IMR-90 (cell line): ENCODE measurements around the gene IZUMO2. TPM values are rescaled to one million over a fixed set of nuclear protein-coding genes. Genes with fewer than 3 reads are reported as not detected.

Experiments
- ATAC-seq: fragments of 200-7000 bp; cut with Tn5 transposase; 2 replicates; pipeline ENCODE4 v1.9.1; 2020; ENCODE audit warnings: low read depth, mild to moderate bottlenecking, moderate library complexity
- BruUV-seq: library from RNA; stranded (reverse); fragments of 400-500 nt; replicated peaks from 2 replicates; lab custom pipeline; 2021; lab: Mats Ljungman, UMichigan
- CTCF ChIA-PET: fragments of 300-600 bp; formaldehyde crosslinking; extraction: SDS; loops from one replicate; lab custom pipeline; 2021; ENCODE audit warnings: antibody characterized with exemption; lab: Yijun Ruan, JAX
- POLR2A ChIA-PET: fragments of 300-600 bp; sonication (Branson Sonifier 250); formaldehyde crosslinking; loops from one replicate; lab custom pipeline; 2022; ENCODE audit warnings: antibody characterized with exemption; ENCODE audit not compliant: unreplicated experiment; lab: Charles Lee
- DNase-seq: peaks from one replicate; pipeline ENCODE4 v3.0.0; 2013
- H2AFZ ChIP-seq: replicated peaks from 2 replicates; pipeline ENCODE3; 2013; ENCODE audit warnings: low read length, mild to moderate bottlenecking; ENCODE audit not compliant: poor library complexity
- H2AK5ac ChIP-seq: 2 replicates; pipeline ENCODE4 v1.6.1; 2013; ENCODE audit warnings: low read depth, low read length, inconsistent platforms
- H2AK9ac ChIP-seq: replicated peaks from 2 replicates; pipeline ENCODE3; 2013; ENCODE audit warnings: mild to moderate bottlenecking, low read depth, low read length, moderate library complexity; ENCODE audit not compliant: poor library complexity
- H2BK120ac ChIP-seq: 2 replicates; pipeline ENCODE4 v1.6.1; 2013; ENCODE audit warnings: low read depth, low read length, inconsistent platforms
- H2BK15ac ChIP-seq: 3 replicates; pipeline ENCODE4 v1.6.1; 2013; ENCODE audit warnings: low read depth, low read length, inconsistent platforms
- H2BK20ac ChIP-seq: 2 replicates; pipeline ENCODE4 v1.6.1; 2013; ENCODE audit warnings: low read depth, mild to moderate bottlenecking, inconsistent platforms, low read length, moderate library complexity
- H2BK5ac ChIP-seq: 2 replicates; pipeline ENCODE4 v1.6.1; 2013; ENCODE audit warnings: mild to moderate bottlenecking, low read depth, low read length, inconsistent platforms; ENCODE audit not compliant: poor library complexity, severe bottlenecking
- H3K14ac ChIP-seq: replicated peaks from 2 replicates; pipeline ENCODE4 v1.6.1; 2013; ENCODE audit warnings: low read depth, low read length, inconsistent platforms
- H3K18ac ChIP-seq: 2 replicates; pipeline ENCODE4 v1.6.1; 2013; ENCODE audit warnings: low read depth, low read length, control low read depth
- H3K23ac ChIP-seq: 2 replicates; pipeline ENCODE4 v1.6.1; 2013; ENCODE audit warnings: low read depth, low read length, inconsistent platforms
- H3K27ac ChIP-seq: 2 replicates; pipeline ENCODE4 v1.5.1; 2013; ENCODE audit warnings: mild to moderate bottlenecking, control low read depth, low read length; ENCODE audit not compliant: insufficient read depth
- H3K27me3 ChIP-seq: 2 replicates; pipeline ENCODE4 v1.6.1; 2013; ENCODE audit warnings: low read length; ENCODE audit not compliant: control insufficient read depth, insufficient read depth
- H3K36me3 ChIP-seq: 2 replicates; pipeline ENCODE4 v1.6.1; 2013; ENCODE audit warnings: low read length, mixed read lengths; ENCODE audit not compliant: control insufficient read depth, insufficient read depth
- H3K4ac ChIP-seq: 2 replicates; pipeline ENCODE4 v1.6.1; 2013; ENCODE audit warnings: low read depth, low read length, inconsistent platforms
- H3K4me1 ChIP-seq: 2 replicates; pipeline ENCODE4 v1.6.1; 2013; ENCODE audit warnings: low read length, mixed read lengths; ENCODE audit not compliant: control insufficient read depth, insufficient read depth
- H3K4me2 ChIP-seq: 2 replicates; pipeline ENCODE4 v1.6.1; 2013; ENCODE audit warnings: low read depth, mild to moderate bottlenecking, control low read depth, low read length, moderate library complexity
- H3K4me3 ChIP-seq: 2 replicates; pipeline ENCODE4 v1.5.1; 2013; ENCODE audit warnings: low read depth, mild to moderate bottlenecking, control low read depth, low read length, moderate library complexity; ENCODE audit not compliant: insufficient read depth
- H3K56ac ChIP-seq: 2 replicates; pipeline ENCODE4 v1.6.1; 2013; ENCODE audit warnings: low read length, inconsistent platforms; ENCODE audit not compliant: insufficient read depth; ENCODE audit errors: extremely low read depth
- H3K79me1 ChIP-seq, 2 experiments: 2 replicates each; pipeline ENCODE4 v1.6.1; 2013; ENCODE audit warnings: low read length in 2 of 2, inconsistent platforms in 1 of 2, low read depth in 1 of 2
- H3K9ac ChIP-seq: 2 replicates; pipeline ENCODE4 v1.6.1; 2013; ENCODE audit warnings: low read depth, low read length, control low read depth
- H3K9me1 ChIP-seq: 2 replicates; pipeline ENCODE4 v1.6.1; 2013; ENCODE audit warnings: low read length, inconsistent platforms; ENCODE audit not compliant: insufficient read depth
- H3K9me3 ChIP-seq: 2 replicates; pipeline ENCODE4 v1.6.1; 2013; ENCODE audit warnings: low read length; ENCODE audit not compliant: control insufficient read depth, insufficient read depth
- H4K20me1 ChIP-seq: 2 replicates; pipeline ENCODE4 v1.6.1; 2013; ENCODE audit warnings: low read length, inconsistent platforms; ENCODE audit not compliant: insufficient read depth
- H4K5ac ChIP-seq: 2 replicates; pipeline ENCODE4 v1.6.1; 2013; ENCODE audit warnings: mild to moderate bottlenecking, low read depth, low read length, control low read depth
- H4K8ac ChIP-seq, 2 experiments: 2 replicates each; pipeline ENCODE4 v1.6.1; 2013; ENCODE audit warnings: low read depth in 2 of 2, low read length in 2 of 2, control low read depth in 1 of 2, inconsistent platforms in 1 of 2
- H4K91ac ChIP-seq: 2 replicates; pipeline ENCODE4 v1.6.1; 2013; ENCODE audit warnings: low read depth, low read length, inconsistent platforms; ENCODE audit not compliant: insufficient read depth
- BHLHE40 ChIP-seq: fragments of 150-350 bp; IDR thresholded peaks from 2 replicates; pipeline ENCODE4 v1.6.1; 2016; ENCODE audit warnings: mild to moderate bottlenecking, low read depth, low read length
- CHD1 ChIP-seq: IDR thresholded peaks from 2 replicates; pipeline ENCODE4 v1.6.1; 2012; ENCODE audit warnings: low read depth, low read length, improper control_type of control experiment
- MAFK ChIP-seq: IDR thresholded peaks from 2 replicates; pipeline ENCODE4 v1.6.1; 2012; ENCODE audit warnings: low read depth, low read length, improper control_type of control experiment
- MAZ ChIP-seq: IDR thresholded peaks from 2 replicates; pipeline ENCODE4 v1.6.1; 2012; ENCODE audit warnings: low read depth, mild to moderate bottlenecking, low read length, improper control_type of control experiment, moderate library complexity, borderline replicate concordance
- MXI1 ChIP-seq: IDR thresholded peaks from 2 replicates; pipeline ENCODE4 v1.6.1; 2012; ENCODE audit warnings: low read depth, mild to moderate bottlenecking, low read length, moderate library complexity, borderline replicate concordance
- SMC3 ChIP-seq: fragments of 150-350 bp; IDR thresholded peaks from 2 replicates; pipeline ENCODE4 v1.6.1; 2016; ENCODE audit warnings: low read depth, mild to moderate bottlenecking, antibody characterized with exemption, low read length, moderate library complexity
- WGBS, 2 experiments: methylation state at CpG; one replicate each; pipeline versions ENCODE4 v1.1.5 to v1.1.7; 2013; ENCODE audit warnings: missing lambda C conversion rate in 2 of 2; ENCODE audit not compliant: insufficient read length in 1 of 2; ENCODE audit errors: extremely low coverage in 2 of 2; 5-methylcytosine and 5-hydroxymethylcytosine counted together
- dilution Hi-C: fragments of 300-500 bp; cut with HindIII; formaldehyde crosslinking; loops from one replicate; pipeline ENCODE4 v1.14.3; 2018; ENCODE audit warnings: low sequenced_read_pairs; ENCODE audit not compliant: unreplicated experiment
- in situ Hi-C: fragments of 300-500 bp; cut with MboI; formaldehyde crosslinking; loops from 3 replicates; pipeline ENCODE4 v1.14.3; 2019; ENCODE audit warnings: low sequenced_read_pairs, inconsistent platforms, mixed read lengths
- intact Hi-C: fragments of 100-400 bp; cut with micrococcal nuclease; formaldehyde crosslinking; loops from 2 replicates; pipeline ENCODE4 v1.10.0; 2022
- polyA plus RNA-seq, 3 experiments: library from polyadenylated mRNA; depleted of rRNA; stranded (reverse); fragments of >200 nt; gene quantifications; 2 replicates each; pipeline ENCODE4 v1.2.3, GENCODE V29; 2012; ENCODE audit warnings: low replicate concordance in 1 of 3
- total RNA-seq: library from RNA; depleted of rRNA; stranded (reverse); fragments of >200 nt; gene quantifications from 2 replicates; pipeline ENCODE4 v1.2.3, GENCODE V29; 2012
- TF ChIP-seq, protein P1 (sequence below): fragments of 150-350 bp; IDR thresholded peaks from 2 replicates; pipeline ENCODE4 v1.6.1; 2017; ENCODE audit warnings: mild to moderate bottlenecking, antibody characterized with exemption, low read length, low read depth
- TF ChIP-seq, protein P2 (sequence below): conservative IDR thresholded peaks from 2 replicates; pipeline ENCODE4 v1.5.1; 2012; ENCODE audit warnings: mild to moderate bottlenecking, low read depth, low read length, improper control_type of control experiment

The IZUMO2 gene
- total and polyA plus RNA-seq, 2 of the 4 experiments (the other 2 are of a cell fraction), result not detected

DNA sequence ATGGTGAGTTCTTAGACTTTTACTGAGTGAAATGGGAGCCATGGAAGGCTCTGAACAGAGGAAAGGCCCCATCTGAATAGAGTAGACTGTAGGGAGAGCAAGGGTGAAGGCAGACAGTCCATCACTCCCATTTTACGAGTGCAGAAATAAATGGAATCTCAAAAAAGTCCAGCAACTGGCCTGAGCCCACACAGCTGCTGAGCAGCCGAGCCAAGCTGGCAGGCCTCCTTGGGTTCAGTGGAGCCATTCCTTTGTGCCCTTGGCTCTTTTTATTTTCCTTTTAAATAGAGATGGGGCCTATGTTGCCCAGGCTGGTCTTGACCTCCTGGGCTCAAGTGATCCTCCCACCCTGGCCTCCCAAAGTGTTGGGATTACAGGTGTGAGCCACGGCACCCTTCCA, 39.3 kb upstream of the IZUMO2 start:
- Histone ChIP-seq H2AK9ac (no peak overlapping the region), H2AK5ac (no peak overlapping the region), H2BK15ac (no peak overlapping the region), H2BK120ac (no peak overlapping the region), H2AFZ (no peak overlapping the region), H3K27me3 (peaks cover 3% of the 10 kb centered on the region; the same call in 1 of the 2 replicates), H4K91ac (no peak overlapping the region), H3K14ac (no peak overlapping the region), H3K27ac (no peak overlapping the region), H3K56ac (no peak overlapping the region), H4K5ac (no peak overlapping the region), H3K9me1 (no peaks in the 10 kb centered on the region), H3K9me3 (peaks cover 11% of the 10 kb centered on the region; the same call in 1 of the 2 replicates), H3K9ac (no peak overlapping the region), H3K79me1 (no peaks in the 10 kb centered on the region), H3K4ac (no peak overlapping the region), H3K23ac (no peak overlapping the region), H4K20me1 (no peaks in the 10 kb centered on the region), H2BK20ac (no peak overlapping the region), H2BK5ac (no peak overlapping the region), H4K8ac (no peak overlapping the region), H3K18ac (no peak overlapping the region), H3K4me2 (no peak overlapping the region), H3K4me1 (no peaks in the 10 kb centered on the region), H3K36me3 (no peaks in the 10 kb centered on the region), H3K4me3 (no peak overlapping the region)
- in situ Hi-C loops (no loop called here), intact Hi-C loops (no loop called here), dilution Hi-C loops (no loop called here)
- no TSS peak for BruUV-seq
- ChIA-PET POLR2A (no interaction called here), CTCF (no interaction called here)
- ATAC-seq, result no peak
- TF ChIP-seq, protein P1, sequence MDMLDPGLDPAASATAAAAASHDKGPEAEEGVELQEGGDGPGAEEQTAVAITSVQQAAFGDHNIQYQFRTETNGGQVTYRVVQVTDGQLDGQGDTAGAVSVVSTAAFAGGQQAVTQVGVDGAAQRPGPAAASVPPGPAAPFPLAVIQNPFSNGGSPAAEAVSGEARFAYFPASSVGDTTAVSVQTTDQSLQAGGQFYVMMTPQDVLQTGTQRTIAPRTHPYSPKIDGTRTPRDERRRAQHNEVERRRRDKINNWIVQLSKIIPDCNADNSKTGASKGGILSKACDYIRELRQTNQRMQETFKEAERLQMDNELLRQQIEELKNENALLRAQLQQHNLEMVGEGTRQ, result no peak
- TF ChIP-seq MXI1 (no peak), CHD1 (no peak), SMC3 (no peak), MAFK (no peak), BHLHE40 (no peak), MAZ (no peak)
- TF ChIP-seq, protein P2, sequence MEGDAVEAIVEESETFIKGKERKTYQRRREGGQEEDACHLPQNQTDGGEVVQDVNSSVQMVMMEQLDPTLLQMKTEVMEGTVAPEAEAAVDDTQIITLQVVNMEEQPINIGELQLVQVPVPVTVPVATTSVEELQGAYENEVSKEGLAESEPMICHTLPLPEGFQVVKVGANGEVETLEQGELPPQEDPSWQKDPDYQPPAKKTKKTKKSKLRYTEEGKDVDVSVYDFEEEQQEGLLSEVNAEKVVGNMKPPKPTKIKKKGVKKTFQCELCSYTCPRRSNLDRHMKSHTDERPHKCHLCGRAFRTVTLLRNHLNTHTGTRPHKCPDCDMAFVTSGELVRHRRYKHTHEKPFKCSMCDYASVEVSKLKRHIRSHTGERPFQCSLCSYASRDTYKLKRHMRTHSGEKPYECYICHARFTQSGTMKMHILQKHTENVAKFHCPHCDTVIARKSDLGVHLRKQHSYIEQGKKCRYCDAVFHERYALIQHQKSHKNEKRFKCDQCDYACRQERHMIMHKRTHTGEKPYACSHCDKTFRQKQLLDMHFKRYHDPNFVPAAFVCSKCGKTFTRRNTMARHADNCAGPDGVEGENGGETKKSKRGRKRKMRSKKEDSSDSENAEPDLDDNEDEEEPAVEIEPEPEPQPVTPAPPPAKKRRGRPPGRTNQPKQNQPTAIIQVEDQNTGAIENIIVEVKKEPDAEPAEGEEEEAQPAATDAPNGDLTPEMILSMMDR, result no peak
- no peak for DNase-seq
- no CpG with 5 or more reads among the region's 3 CpGs for WGBS, 2 experiments
